Placental epithelial cell (primary cell): ENCODE data around the gene CLNK. TPM values are rescaled to one million over a fixed set of nuclear protein-coding genes. Genes with fewer than 3 reads are reported as not detected.

Experiments used
- total RNA-seq: library from RNA; depleted of rRNA; stranded (reverse); fragments of >200 nt; gene quantifications from 2 replicates; pipeline ENCODE4 v1.2.3, GENCODE V29; 2012

CLNK gene, protein sequence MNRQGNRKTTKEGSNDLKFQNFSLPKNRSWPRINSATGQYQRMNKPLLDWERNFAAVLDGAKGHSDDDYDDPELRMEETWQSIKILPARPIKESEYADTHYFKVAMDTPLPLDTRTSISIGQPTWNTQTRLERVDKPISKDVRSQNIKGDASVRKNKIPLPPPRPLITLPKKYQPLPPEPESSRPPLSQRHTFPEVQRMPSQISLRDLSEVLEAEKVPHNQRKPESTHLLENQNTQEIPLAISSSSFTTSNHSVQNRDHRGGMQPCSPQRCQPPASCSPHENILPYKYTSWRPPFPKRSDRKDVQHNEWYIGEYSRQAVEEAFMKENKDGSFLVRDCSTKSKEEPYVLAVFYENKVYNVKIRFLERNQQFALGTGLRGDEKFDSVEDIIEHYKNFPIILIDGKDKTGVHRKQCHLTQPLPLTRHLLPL
- total RNA-seq: not detected in 2 replicates

GRCh38 chr4:10684631-10685030 is at the start of gene CLNK:
Gene CLNK (minus strand): TSS chr4:10684768. CDS start chr4:10667869, 16,899 bp downstream.

DNA sequence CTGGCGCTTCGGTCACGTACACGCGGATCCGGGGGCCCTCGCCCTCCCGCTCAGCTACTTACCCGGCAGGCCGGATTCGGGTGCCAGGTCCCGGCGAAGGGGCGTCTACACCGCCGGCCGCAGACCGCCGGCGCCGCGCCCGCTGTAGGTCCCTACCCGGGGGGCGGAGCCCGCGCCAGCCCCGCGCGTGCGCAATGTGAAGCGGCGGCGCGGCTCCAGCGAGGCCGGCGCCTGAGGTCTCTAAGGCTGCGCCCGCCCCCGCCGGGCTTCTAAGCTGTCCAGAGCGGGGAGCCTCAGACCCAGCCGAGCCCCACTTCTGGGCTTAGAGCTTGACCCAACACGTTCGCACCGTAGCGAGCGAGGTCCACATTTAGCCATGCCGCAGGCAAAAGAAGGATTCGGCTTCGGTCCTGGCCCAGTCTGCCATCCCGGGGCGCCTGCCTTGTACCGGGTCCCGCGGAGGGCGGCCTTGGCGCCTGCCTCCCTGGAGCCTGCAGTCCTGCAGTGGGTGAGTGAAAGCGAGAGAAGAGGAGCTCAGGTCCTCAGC is 227.2 kb downstream of the CLNK start, which contains the start of gene ZNF518B:
ZNF518B (minus strand) TSS at position 172 of the 547 bp plus-strand sequence. CDS start 11,098 bp downstream, outside the sequence.

Other genes with a start within 250 kb of the CLNK start
- 22.0 and 38.3 TPM in 2 replicates for gene ZNF518B, start 227.3 kb downstream of the CLNK start, total RNA-seq